KMS-11 (cell line): ENCODE results near the gene SERPINB1.

ENCODE experiments used
- H2AFZ ChIP-seq: fragments of 200-600 bp; sonication (generic); 2 replicates; pipeline ENCODE4 v1.6.1; 2016; ENCODE audit warnings: antibody characterized with exemption, mixed run types, low read depth
- H3K27ac ChIP-seq: fragments of 200-600 bp; sonication (generic); 2 replicates; pipeline ENCODE4 v1.6.1; 2016; ENCODE audit warnings: mild to moderate bottlenecking, mixed run types
- H3K27me3 ChIP-seq: fragments of 200-600 bp; sonication (generic); 2 replicates; pipeline ENCODE4 v1.6.1; 2017; ENCODE audit warnings: mild to moderate bottlenecking, low read depth, mixed run types, moderate library complexity; ENCODE audit not compliant: insufficient read depth
- H3K36me3 ChIP-seq: fragments of 200-600 bp; sonication (generic); 2 replicates; pipeline ENCODE4 v1.6.1; 2017; ENCODE audit warnings: mild to moderate bottlenecking, mixed run types; ENCODE audit not compliant: insufficient read depth
- H3K4me1 ChIP-seq: fragments of 200-600 bp; sonication (generic); 2 replicates; pipeline ENCODE4 v1.6.1; 2016; ENCODE audit warnings: mild to moderate bottlenecking, low read depth, mixed run types; ENCODE audit not compliant: poor library complexity, severe bottlenecking
- H3K4me2 ChIP-seq: fragments of 200-600 bp; sonication (generic); 2 replicates; pipeline ENCODE4 v1.7.0; 2016; ENCODE audit warnings: mild to moderate bottlenecking, mixed run types
- H3K4me3 ChIP-seq: fragments of 200-600 bp; sonication (generic); IDR thresholded peaks from 2 replicates; pipeline ENCODE4 v1.6.1; 2017; ENCODE audit warnings: low read depth, low read length, mixed read lengths; ENCODE audit not compliant: insufficient read depth
- H3K79me2 ChIP-seq: fragments of 200-600 bp; sonication (generic); 2 replicates; pipeline ENCODE4 v1.6.1; 2016; ENCODE audit warnings: low read depth, mixed run types; ENCODE audit not compliant: insufficient read depth
- H3K9ac ChIP-seq: fragments of 200-600 bp; sonication (generic); 2 replicates; pipeline ENCODE4 v1.6.1; 2016; ENCODE audit warnings: mild to moderate bottlenecking, mixed run types
- H4K20me1 ChIP-seq: fragments of 200-600 bp; sonication (generic); 2 replicates; pipeline ENCODE4 v1.6.1; 2016; ENCODE audit warnings: mild to moderate bottlenecking, mixed run types; ENCODE audit not compliant: insufficient read depth
- CTCF ChIP-seq: fragments of 200-600 bp; sonication (generic); conservative IDR thresholded peaks from 2 replicates; pipeline ENCODE4 v1.6.1; 2017; ENCODE audit warnings: low read depth, mild to moderate bottlenecking, antibody characterized with exemption, low read length, moderate library complexity, mixed read lengths

Gene SERPINB1

GRCh38 chr6:2839982-2840748, 1.5 kb downstream of the SERPINB1 start:
- Histone ChIP-seq H3K27ac (no peak overlapping the region), H3K9ac (no peak overlapping the region), H3K27me3 (no peaks in the 10 kb centered on the region), H2AFZ (no peak overlapping the region), H4K20me1 (no peaks in the 10 kb centered on the region), H3K36me3 (no peaks in the 10 kb centered on the region), H3K79me2 (no peaks in the 10 kb centered on the region), H3K4me3 (no peak overlapping the region), H3K4me2 (no peak overlapping the region), H3K4me1 (no peaks in the 10 kb centered on the region)
- no peak for TF ChIP-seq CTCF

- no peak overlapping the region for H3K27ac ChIP-seq
- H3K4me2 ChIP-seq: no peak overlapping the region
- no peaks in the 10 kb centered on the region for H3K27me3 ChIP-seq
- no peaks in the 10 kb centered on the region for H3K4me1 ChIP-seq
- H4K20me1 ChIP-seq: no peaks in the 10 kb centered on the region
- no peaks in the 10 kb centered on the region for H3K79me2 ChIP-seq
- H2AFZ ChIP-seq: no peak overlapping the region
- no peaks in the 10 kb centered on the region for H3K36me3 ChIP-seq
- no peak overlapping the region for H3K9ac ChIP-seq
- no peak for TF ChIP-seq CTCF
- no peak overlapping the region for H3K4me3 ChIP-seq
Observed at GRCh38 chr6:2839195-2839981, 2.3 kb downstream of the SERPINB1 start.

GRCh38 chr6:2838251-2838650, 3.4 kb downstream of the SERPINB1 start:
- Histone ChIP-seq H3K4me1 (no peaks in the 10 kb centered on the region), H3K79me2 (no peaks in the 10 kb centered on the region), H2AFZ (no peak overlapping the region), H4K20me1 (no peaks in the 10 kb centered on the region), H3K27me3 (no peaks in the 10 kb centered on the region), H3K4me3 (no peak overlapping the region), H3K9ac (no peak overlapping the region), H3K27ac (no peak overlapping the region), H3K36me3 (no peaks in the 10 kb centered on the region), H3K4me2 (no peak overlapping the region)
- TF ChIP-seq CTCF: no peak

GRCh38 chr6:2834262-2834661, 7.4 kb downstream of the SERPINB1 start:
- Histone ChIP-seq H3K4me3 (no peak overlapping the region), H3K36me3 (no peaks in the 10 kb centered on the region), H3K4me1 (no peaks in the 10 kb centered on the region), H3K27ac (no peak overlapping the region), H3K9ac (no peak overlapping the region), H3K4me2 (no peak overlapping the region), H4K20me1 (no peaks in the 10 kb centered on the region), H3K27me3 (no peaks in the 10 kb centered on the region), H2AFZ (no peak overlapping the region), H3K79me2 (no peaks in the 10 kb centered on the region)
- TF ChIP-seq CTCF: no peak
